Smooth muscle cell (in vitro differentiated cells): Measurements from ENCODE around the gene SSTR5. TPM values are rescaled to one million over a fixed set of nuclear protein-coding genes. Genes with fewer than 3 reads are reported as not detected.

Experiments used
- DNase-seq: peaks from one replicate; lab custom pipeline; 2025; ENCODE audit not compliant: unreplicated experiment; lab: John Stamatoyannopoulos, UW
- H2AFZ ChIP-seq: fragments of 200-600 bp; sonication (generic); 2 replicates; pipeline ENCODE4 v1.6.0; 2016; ENCODE audit warnings: antibody characterized with exemption, low read depth, mild to moderate bottlenecking
- H3F3A ChIP-seq: fragments of 200-600 bp; sonication (generic); 2 replicates; pipeline ENCODE4 v1.6.0; 2017; ENCODE audit warnings: antibody characterized with exemption, low read depth
- H3K27ac ChIP-seq: fragments of 200-600 bp; sonication (generic); 2 replicates; pipeline ENCODE4 v1.5.1; 2016; ENCODE audit warnings: low read depth, mild to moderate bottlenecking
- H3K27me3 ChIP-seq: fragments of 200-600 bp; sonication (generic); 2 replicates; pipeline ENCODE4 v1.6.1; 2016; ENCODE audit warnings: low read depth, mild to moderate bottlenecking
- H3K36me3 ChIP-seq: fragments of 200-600 bp; sonication (generic); 2 replicates; pipeline ENCODE4 v1.5.1; 2016; ENCODE audit warnings: low read depth
- H3K4me1 ChIP-seq: fragments of 200-600 bp; sonication (generic); 2 replicates; pipeline ENCODE4 v1.5.1; 2016; ENCODE audit warnings: low read depth
- H3K4me2 ChIP-seq: fragments of 200-600 bp; sonication (generic); 2 replicates; pipeline ENCODE4 v1.6.0; 2016; ENCODE audit warnings: mild to moderate bottlenecking
- H3K4me3 ChIP-seq: fragments of 200-600 bp; sonication (generic); 2 replicates; pipeline ENCODE4 v1.5.1; 2016; ENCODE audit warnings: mild to moderate bottlenecking
- H3K79me2 ChIP-seq: fragments of 200-600 bp; sonication (generic); 2 replicates; pipeline ENCODE4 v1.6.0; 2016; ENCODE audit warnings: low read depth, mild to moderate bottlenecking
- H3K9ac ChIP-seq: fragments of 200-600 bp; sonication (generic); 2 replicates; pipeline ENCODE4 v1.6.0; 2016; ENCODE audit warnings: low read depth
- H3K9me3 ChIP-seq: fragments of 200-600 bp; sonication (generic); replicated peaks from 2 replicates; pipeline ENCODE4 v1.5.1; 2016; ENCODE audit warnings: low read depth
- H4K20me1 ChIP-seq: fragments of 200-600 bp; sonication (generic); 2 replicates; pipeline ENCODE4 v1.6.0; 2016; ENCODE audit warnings: low read depth
- CTCF ChIP-seq: fragments of 200-600 bp; sonication (generic); IDR thresholded peaks from 2 replicates; pipeline ENCODE4 v1.5.1; 2017; ENCODE audit warnings: borderline replicate concordance, mild to moderate bottlenecking, antibody characterized with exemption; ENCODE audit not compliant: insufficient read depth, poor library complexity, severe bottlenecking
- WGBS: methylation state at CpG from one replicate; pipeline ENCODE4 v1.1.7; 2016; ENCODE audit warnings: low lambda C conversion rate; 5-methylcytosine and 5-hydroxymethylcytosine counted together
- polyA plus RNA-seq: library from polyadenylated mRNA; unstranded; fragments of >200 nt; fragmentation: Nextera tagmentation; extraction: Ambion mirVana; gene quantifications from 2 replicates; pipeline ENCODE4 v1.2.1, GENCODE V29; 2016
- total RNA-seq: library from RNA; depleted of rRNA; stranded (reverse); fragments of >200 nt; gene quantifications from 2 replicates; pipeline ENCODE4 v1.2.3, GENCODE V29; 2014

Gene SSTR5
- total and polyA plus RNA-seq, 2 experiments from 2014 or later, result not detected

- Histone ChIP-seq H4K20me1 (no peaks in the 10 kb centered on the region), H3K27me3 (no peaks in the 10 kb centered on the region)
- WGBS, result 97% methylated on average over 46 of the region's 48 CpGs
Measured at GRCh38 chr16:1129106-1129960, 56.8 kb downstream of the SSTR5 start.

GRCh38 chr16:1130382-1130781 is 57.8 kb downstream of the SSTR5 start:
- H3K36me3 ChIP-seq, result no peaks in the 10 kb centered on the region
- no peak for TF ChIP-seq CTCF
- no peak overlapping the region for H3K4me3 ChIP-seq
- no peaks in the 10 kb centered on the region for H3K79me2 ChIP-seq
- no peak overlapping the region for H3K4me2 ChIP-seq
- H3K4me1 ChIP-seq, result no peaks in the 10 kb centered on the region
- no peaks in the 10 kb centered on the region for H4K20me1 ChIP-seq
- DNase-seq, result no peak
- H3K9me3 ChIP-seq, result no peaks in the 10 kb centered on the region
- no peak overlapping the region for H2AFZ ChIP-seq
- no peaks in the 10 kb centered on the region for H3K27me3 ChIP-seq
- WGBS, result 97% methylated on average over 7 of the region's 8 CpGs
- no peak overlapping the region for H3K27ac ChIP-seq
- H3F3A ChIP-seq, result no peaks in the 10 kb centered on the region
- H3K9ac ChIP-seq, result no peak overlapping the region

More at GRCh38 chr16:1129106-1129960, 56.8 kb downstream of the SSTR5 start:
- Histone ChIP-seq H3K9ac (no peak overlapping the region), H2AFZ (no peak overlapping the region), H3K4me3 (no peak overlapping the region), H3K4me1 (no peaks in the 10 kb centered on the region), H3K9me3 (no peaks in the 10 kb centered on the region), H3K27ac (no peak overlapping the region), H3K4me2 (no peak overlapping the region), H3F3A (no peaks in the 10 kb centered on the region), H3K36me3 (no peaks in the 10 kb centered on the region), H3K79me2 (no peaks in the 10 kb centered on the region)
- DNase-seq, result no peak
- no peak for TF ChIP-seq CTCF

Other genes with a start within 250 kb of the SSTR5 start
- gene LMF1, start 101.8 kb upstream of the SSTR5 start, total RNA-seq, result 17.1 and 25.3 TPM in 2 replicates
- 29.8 and 33.2 TPM in 2 replicates for gene LMF1, start 101.8 kb upstream of the SSTR5 start, polyA plus RNA-seq
- gene SOX8, start 91.0 kb upstream of the SSTR5 start, total RNA-seq, result 1.8 and 4.2 TPM in 2 replicates
- 2.9 and 3.5 TPM in 2 replicates for gene SOX8, start 91.0 kb upstream of the SSTR5 start, polyA plus RNA-seq
- gene C1QTNF8, start 23.5 kb downstream of the SSTR5 start, total RNA-seq, result not detected in 2 replicates
- gene C1QTNF8, start 23.5 kb downstream of the SSTR5 start, polyA plus RNA-seq, result not detected in 2 replicates
- gene CACNA1H, start 80.4 kb downstream of the SSTR5 start, total RNA-seq, result 1.7 TPM in 2 replicates
- gene CACNA1H, start 80.4 kb downstream of the SSTR5 start, polyA plus RNA-seq, result 1.4 and 2.6 TPM in 2 replicates
- gene TPSG1, start 152.5 kb downstream of the SSTR5 start, total RNA-seq, result not detected in 2 replicates
- gene TPSG1, start 152.5 kb downstream of the SSTR5 start, polyA plus RNA-seq, result not detected in 2 replicates
- gene TPSB2, start 157.4 kb downstream of the SSTR5 start, total RNA-seq, result not detected in 2 replicates
- gene TPSB2, start 157.4 kb downstream of the SSTR5 start, polyA plus RNA-seq, result not detected in 2 replicates
- not detected in 2 replicates for gene TPSAB1, start 168.0 kb downstream of the SSTR5 start, total RNA-seq
- not detected in 2 replicates for gene TPSAB1, start 168.0 kb downstream of the SSTR5 start, polyA plus RNA-seq
- gene TPSD1, start 183.3 kb downstream of the SSTR5 start, total RNA-seq, result not detected in 2 replicates
- gene TPSD1, start 183.3 kb downstream of the SSTR5 start, polyA plus RNA-seq, result not detected in 2 replicates
- gene UBE2I, start 236.9 kb downstream of the SSTR5 start, total RNA-seq, result 51.5 and 95.9 TPM in 2 replicates
- 169 and 180 TPM in 2 replicates for gene UBE2I, start 236.9 kb downstream of the SSTR5 start, polyA plus RNA-seq